ENCODE data around the gene AXIN2. TPM values are rescaled to one million over a fixed set of nuclear protein-coding genes. Genes with fewer than 3 reads are reported as not detected.

AXIN2 gene
- total and polyA plus RNA-seq, 7 donors, result 6.0 to 16.1 (median 9.6) TPM

DNA sequence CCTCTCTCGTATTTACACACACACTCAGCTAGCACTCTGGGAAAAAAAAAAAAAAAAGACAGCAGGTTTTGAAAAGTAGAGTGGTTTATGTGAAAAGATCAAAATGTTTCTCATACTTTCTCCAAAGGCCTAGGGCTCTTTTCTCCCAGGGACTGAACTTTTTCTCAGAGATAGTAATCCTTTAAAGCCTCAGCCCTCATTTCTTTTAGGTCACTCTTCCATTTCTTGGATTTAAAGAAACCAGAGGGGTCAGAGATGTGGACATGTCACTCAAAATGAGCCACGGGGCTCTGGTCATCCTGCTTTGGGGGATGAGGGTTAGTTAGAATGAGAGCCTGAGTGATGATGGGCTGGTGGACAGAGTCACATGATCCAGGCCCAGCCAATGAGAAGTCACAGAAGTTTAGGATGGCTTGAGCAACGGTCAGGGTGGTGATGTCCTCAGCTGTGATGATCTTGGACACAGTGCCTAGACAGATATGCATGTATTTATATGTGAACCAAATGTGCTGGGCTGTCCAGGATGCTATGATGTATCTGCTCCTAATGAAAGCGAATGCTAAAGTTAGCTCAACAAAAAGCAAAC, 33.7 kb upstream of the AXIN2 start:
- TF ChIP-seq POLR2AphosphoS5 (IDR thresholded peaks at IDR 0.05) (no peak), EP300 (IDR thresholded peaks at IDR 0.05) (no peak), POLR2A (IDR thresholded peaks at IDR 0.05) (no peak)
- TF ChIP-seq, protein P1, sequence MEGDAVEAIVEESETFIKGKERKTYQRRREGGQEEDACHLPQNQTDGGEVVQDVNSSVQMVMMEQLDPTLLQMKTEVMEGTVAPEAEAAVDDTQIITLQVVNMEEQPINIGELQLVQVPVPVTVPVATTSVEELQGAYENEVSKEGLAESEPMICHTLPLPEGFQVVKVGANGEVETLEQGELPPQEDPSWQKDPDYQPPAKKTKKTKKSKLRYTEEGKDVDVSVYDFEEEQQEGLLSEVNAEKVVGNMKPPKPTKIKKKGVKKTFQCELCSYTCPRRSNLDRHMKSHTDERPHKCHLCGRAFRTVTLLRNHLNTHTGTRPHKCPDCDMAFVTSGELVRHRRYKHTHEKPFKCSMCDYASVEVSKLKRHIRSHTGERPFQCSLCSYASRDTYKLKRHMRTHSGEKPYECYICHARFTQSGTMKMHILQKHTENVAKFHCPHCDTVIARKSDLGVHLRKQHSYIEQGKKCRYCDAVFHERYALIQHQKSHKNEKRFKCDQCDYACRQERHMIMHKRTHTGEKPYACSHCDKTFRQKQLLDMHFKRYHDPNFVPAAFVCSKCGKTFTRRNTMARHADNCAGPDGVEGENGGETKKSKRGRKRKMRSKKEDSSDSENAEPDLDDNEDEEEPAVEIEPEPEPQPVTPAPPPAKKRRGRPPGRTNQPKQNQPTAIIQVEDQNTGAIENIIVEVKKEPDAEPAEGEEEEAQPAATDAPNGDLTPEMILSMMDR (IDR thresholded peaks at IDR 0.05), result no peak
- H3K9me3 ChIP-seq, result no peaks in the 10 kb centered on the region
- no peaks in the 10 kb centered on the region for H3K36me3 ChIP-seq
- no peak for DNase-seq
- intact Hi-C loops (cut with DNase I), result no loop called here
- no peak overlapping the region for H3K4me3 ChIP-seq
- no peaks in the 10 kb centered on the region for H3K4me1 ChIP-seq
- H3K27me3 ChIP-seq, result no peaks in the 10 kb centered on the region
- WGBS, 2 donors, result 61 to 73% methylated on average over 4 of the region's 4 CpGs
- H3K27ac ChIP-seq, result no peak overlapping the region

DNA sequence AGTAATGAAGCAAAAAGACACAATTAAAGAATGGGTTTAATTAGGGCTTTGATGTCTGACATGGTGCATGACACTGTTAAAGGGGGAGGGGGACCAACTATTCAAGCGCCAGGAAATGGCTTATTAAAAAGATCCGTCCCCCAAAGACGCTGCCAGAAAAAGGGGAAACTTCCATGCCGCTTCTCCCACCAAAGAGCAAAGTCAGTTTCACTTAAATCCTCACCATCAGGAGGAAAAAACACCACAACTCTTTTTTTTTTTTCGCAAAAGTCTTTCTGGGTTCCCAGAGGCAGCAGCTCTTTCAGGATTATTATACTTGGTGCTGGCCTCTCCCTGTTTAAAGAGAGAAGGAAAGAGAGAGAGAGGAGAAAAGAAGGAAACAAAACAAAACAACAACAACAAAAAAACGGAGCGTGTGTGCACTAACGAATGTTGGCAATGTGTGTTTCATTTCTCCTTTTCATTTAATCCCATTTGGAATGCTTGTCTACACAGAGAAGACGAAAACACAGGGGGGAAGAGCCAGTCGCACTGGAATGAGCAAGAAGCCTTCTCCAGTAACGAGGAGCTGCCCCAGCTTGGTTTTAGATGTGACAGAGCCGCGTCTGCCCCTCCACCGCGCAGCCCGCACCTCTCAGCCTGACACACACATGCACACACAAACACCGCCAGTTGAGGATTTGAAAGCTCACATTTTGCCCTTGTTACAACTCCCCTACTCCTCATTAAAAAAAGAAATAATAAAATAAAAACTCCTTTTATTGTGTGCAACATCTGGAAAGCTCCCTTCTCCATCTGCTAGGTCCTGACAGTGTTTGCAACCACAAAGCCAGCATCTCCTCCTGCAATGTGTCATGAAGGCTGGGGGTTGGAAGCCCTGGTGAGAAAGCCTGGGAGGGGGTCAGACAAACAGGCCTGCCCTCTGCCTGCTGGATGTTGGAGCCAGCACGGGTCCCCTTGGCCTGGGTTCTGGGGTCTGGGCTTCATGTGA, 32.7 kb upstream of the AXIN2 start:
- Histone ChIP-seq H3K9me3 (no peaks in the 10 kb centered on the region), H3K36me3 (no peaks in the 10 kb centered on the region), H3K4me3 (peak overlapping the region in 1 of 4 donors; percentile 8), H3K27me3 (no peaks in the 10 kb centered on the region), H3K4me1 (peaks cover 0 to 4% (median 0%) of the 10 kb centered on the region in 4 donors), H3K27ac (no peak overlapping the region)
- intact Hi-C loops (cut with DNase I), result no loop called here
- DNase-seq, result no peak
- 41 to 74% methylated on average over 18 of the region's 18 CpGs for WGBS, 2 donors
- TF ChIP-seq, protein P1 (IDR thresholded peaks at IDR 0.05), result no peak
- TF ChIP-seq EP300 (IDR thresholded peaks at IDR 0.05), result no peak
- no peak for TF ChIP-seq POLR2AphosphoS5 (IDR thresholded peaks at IDR 0.05)
- TF ChIP-seq POLR2A (IDR thresholded peaks at IDR 0.05), result no peak

DNA sequence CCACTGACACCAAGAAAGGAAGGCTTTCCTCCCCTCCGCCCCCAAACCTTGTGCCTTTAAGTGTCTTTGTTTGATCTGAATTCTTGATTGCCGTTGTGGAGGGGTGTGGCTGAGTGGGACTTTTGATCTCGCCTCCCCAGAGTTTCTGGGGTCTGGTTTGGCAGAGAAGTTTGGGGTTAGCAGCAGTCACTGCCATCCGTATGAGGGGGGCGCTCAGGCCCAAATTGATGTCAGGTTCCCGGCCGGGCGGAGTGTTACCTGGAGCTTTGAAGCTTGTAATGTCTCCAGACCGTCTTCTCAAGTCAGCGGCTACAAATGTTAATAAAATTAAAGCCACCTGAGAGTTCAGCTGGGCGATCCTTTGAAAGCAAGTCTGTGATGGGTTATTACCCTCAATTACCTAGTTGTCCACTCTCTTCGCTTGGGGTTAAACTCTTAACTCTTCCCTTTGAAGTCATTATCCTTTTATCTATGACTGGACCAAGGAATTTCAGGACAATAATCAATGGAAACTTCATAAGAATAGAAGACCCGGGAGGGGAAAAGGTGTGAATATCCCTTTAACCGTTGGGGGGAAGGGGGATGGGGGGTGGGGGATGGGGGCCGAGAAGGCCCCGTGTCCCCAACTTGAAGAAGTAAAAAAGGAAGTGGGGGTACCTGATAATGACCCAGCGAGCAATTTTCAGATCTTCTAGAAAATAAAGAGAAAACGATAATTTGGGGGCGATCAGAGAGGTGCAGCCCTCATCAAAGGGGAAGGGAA, 31.8 kb upstream of the AXIN2 start:
- H3K4me3 ChIP-seq, result no peak overlapping the region
- H3K27me3 ChIP-seq, result no peaks in the 10 kb centered on the region
- H3K36me3 ChIP-seq, result no peaks in the 10 kb centered on the region
- TF ChIP-seq, protein P1 (IDR thresholded peaks at IDR 0.05), result no peak
- TF ChIP-seq EP300 (IDR thresholded peaks at IDR 0.05) (no peak), POLR2A (IDR thresholded peaks at IDR 0.05) (no peak), POLR2AphosphoS5 (IDR thresholded peaks at IDR 0.05) (no peak)
- no peak overlapping the region for H3K27ac ChIP-seq
- H3K9me3 ChIP-seq, result no peaks in the 10 kb centered on the region
- no peak for DNase-seq
- intact Hi-C loops (cut with DNase I), result no loop called here
- H3K4me1 ChIP-seq, result peaks cover 0 to 6% (median 0%) of the 10 kb centered on the region in 4 donors
- WGBS, 2 donors, result 61 to 65% methylated on average over 19 of the region's 19 CpGs

DNA sequence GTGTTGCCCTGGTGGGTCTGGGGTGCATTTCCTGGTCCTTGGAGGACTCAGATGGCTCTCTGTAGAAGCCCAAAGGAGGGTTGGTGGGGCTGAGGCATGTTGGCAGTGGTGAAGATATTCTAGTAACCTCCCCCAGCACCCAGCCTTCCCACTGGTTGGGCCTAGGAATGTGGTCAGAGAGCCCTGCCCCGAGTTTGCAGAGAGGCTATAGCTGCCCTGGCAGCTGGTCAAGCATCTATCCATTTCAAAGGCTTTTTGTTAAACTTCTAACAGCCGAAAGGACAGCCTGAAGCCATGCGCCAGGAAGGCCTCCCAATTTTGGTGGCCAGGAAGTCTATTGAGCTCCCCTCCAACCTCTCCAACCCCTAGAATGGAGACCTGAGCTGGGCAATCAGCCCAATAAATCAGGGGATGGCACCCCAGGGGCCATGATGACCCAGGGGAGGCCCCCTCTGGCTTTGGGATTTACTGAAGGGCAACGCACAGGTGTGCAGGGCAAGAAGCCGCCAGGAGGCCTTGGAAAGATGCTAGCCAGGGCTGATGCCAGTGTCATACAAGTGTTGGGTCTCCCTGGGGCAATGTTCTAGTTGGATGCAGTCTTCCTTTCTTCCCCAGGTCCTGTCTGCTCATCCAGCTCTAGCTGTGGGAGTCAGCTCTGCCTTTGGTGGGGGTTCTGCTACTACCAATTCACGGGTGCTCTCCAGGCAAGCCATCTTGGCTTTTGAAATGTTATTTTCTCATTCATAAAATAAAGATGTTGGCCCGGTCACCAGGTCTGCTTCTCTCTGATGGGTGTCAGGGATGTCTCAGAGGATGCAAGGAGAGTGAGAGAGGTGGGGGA, 30.9 kb upstream of the AXIN2 start:
- Histone ChIP-seq H3K27ac (no peak overlapping the region), H3K4me1 (peaks cover 0 to 6% (median 0%) of the 10 kb centered on the region in 4 donors), H3K4me3 (no peak overlapping the region), H3K27me3 (no peaks in the 10 kb centered on the region), H3K9me3 (no peaks in the 10 kb centered on the region), H3K36me3 (no peaks in the 10 kb centered on the region)
- TF ChIP-seq, protein P1 (IDR thresholded peaks at IDR 0.05), result no peak
- TF ChIP-seq EP300 (IDR thresholded peaks at IDR 0.05) (no peak), POLR2AphosphoS5 (IDR thresholded peaks at IDR 0.05) (no peak), POLR2A (IDR thresholded peaks at IDR 0.05) (no peak)
- intact Hi-C loops (cut with DNase I), result no loop called here
- DNase-seq, result no peak
- 91 to 92% methylated on average over 7 of the region's 7 CpGs for WGBS, 2 donors

Measured in sigmoid colon (tissue), 7 donors.